Upper lobe of left lung (tissue), 6 donors: ENCODE data around the gene LPCAT1. TPM values are rescaled to one million over a fixed set of nuclear protein-coding genes. Genes with fewer than 3 reads are reported as not detected.

Experiments used
- ATAC-seq, 2 donors: fragments of 200-7000 bp; cut with Tn5 transposase; one replicate each; pipeline ENCODE4 v1.9.1; 2022; ENCODE audit warnings: mild to moderate bottlenecking in 2 of 2, moderate library complexity in 2 of 2; ENCODE audit not compliant: low FRiP score in 2 of 2
- DNase-seq, 2 donors: peaks; one replicate each; pipeline ENCODE4 v3.0.0-alpha.2; 2019 to 2020
- H3K27ac ChIP-seq, 4 donors: fragments of 200-600 bp; sonication (generic); one replicate each; pipeline ENCODE4 v1.5.1; 2016 to 2019
- H3K27me3 ChIP-seq, 4 donors: fragments of 200-600 bp; sonication (generic); one replicate each; pipeline ENCODE4 v1.5.1; 2017 to 2019
- H3K36me3 ChIP-seq, 4 donors: fragments of 200-600 bp; sonication (generic); one replicate each; pipeline ENCODE4 v1.5.1; 2016 to 2019
- H3K4me1 ChIP-seq, 4 donors: fragments of 200-600 bp; sonication (generic); one replicate each; pipeline ENCODE4 v1.5.1; 2018 to 2019
- H3K4me3 ChIP-seq, 4 donors: fragments of 200-600 bp; sonication (generic); one replicate each; pipeline ENCODE4 v1.5.1; 2017 to 2019; ENCODE audit warnings: mild to moderate bottlenecking in 2 of 4, moderate library complexity in 1 of 4
- H3K9me3 ChIP-seq, 4 donors: fragments of 200-600 bp; sonication (generic); one replicate each; pipeline ENCODE4 v1.5.1; 2018 to 2019
- EP300 ChIP-seq, 4 donors: sonication (generic); formaldehyde crosslinking; IDR thresholded peaks; one replicate each; pipeline ENCODE4 v1.5.1; 2017; ENCODE audit warnings: antibody characterized with exemption in 4 of 4, control low read depth in 2 of 4
- POLR2A ChIP-seq, 4 donors: fragments of 450-650 bp; IDR thresholded peaks; one replicate each; pipeline ENCODE4 v1.5.1; 2016 to 2017; ENCODE audit warnings: antibody characterized with exemption in 4 of 4, mild to moderate bottlenecking in 2 of 4
- POLR2AphosphoS5 ChIP-seq, 2 donors: sonication (generic); formaldehyde crosslinking; IDR thresholded peaks; one replicate each; pipeline ENCODE4 v1.5.1; 2017; ENCODE audit warnings: antibody characterized with exemption in 2 of 2
- WGBS, 2 donors: methylation state at CpG; one replicate each; pipeline ENCODE4 v1.1.5; 2017 to 2018; 5-methylcytosine and 5-hydroxymethylcytosine counted together
- total RNA-seq, 6 donors: library from RNA; depleted of rRNA in 4 of 6; stranded (reverse); fragments of >200 nt in 4 of 6; gene quantifications; one replicate each; pipeline versions ENCODE4 v1.1.0 to v1.2.1, GENCODE V29; 2016 to 2021
- TF ChIP-seq, protein P1 (sequence below), 6 experiments: fragments of 450-650 bp in 4 of 6; fragments of 200-600 bp in 2 of 6; sonication (generic) in 2 of 6; IDR thresholded peaks; one replicate each; pipeline ENCODE4 v1.5.1; 2016 to 2019; ENCODE audit warnings: antibody characterized with exemption in 6 of 6
- donor health status: DM: no; HTN: no; CAD: no; lungs with moderate emphysema.
- donor health status: DM: no; HTN: yes; CAD: no; lungs with severe emphysema.

Gene LPCAT1
- total RNA-seq, 6 donors from 2014 or later, result 403 to 922 (median 538) TPM

DNA sequence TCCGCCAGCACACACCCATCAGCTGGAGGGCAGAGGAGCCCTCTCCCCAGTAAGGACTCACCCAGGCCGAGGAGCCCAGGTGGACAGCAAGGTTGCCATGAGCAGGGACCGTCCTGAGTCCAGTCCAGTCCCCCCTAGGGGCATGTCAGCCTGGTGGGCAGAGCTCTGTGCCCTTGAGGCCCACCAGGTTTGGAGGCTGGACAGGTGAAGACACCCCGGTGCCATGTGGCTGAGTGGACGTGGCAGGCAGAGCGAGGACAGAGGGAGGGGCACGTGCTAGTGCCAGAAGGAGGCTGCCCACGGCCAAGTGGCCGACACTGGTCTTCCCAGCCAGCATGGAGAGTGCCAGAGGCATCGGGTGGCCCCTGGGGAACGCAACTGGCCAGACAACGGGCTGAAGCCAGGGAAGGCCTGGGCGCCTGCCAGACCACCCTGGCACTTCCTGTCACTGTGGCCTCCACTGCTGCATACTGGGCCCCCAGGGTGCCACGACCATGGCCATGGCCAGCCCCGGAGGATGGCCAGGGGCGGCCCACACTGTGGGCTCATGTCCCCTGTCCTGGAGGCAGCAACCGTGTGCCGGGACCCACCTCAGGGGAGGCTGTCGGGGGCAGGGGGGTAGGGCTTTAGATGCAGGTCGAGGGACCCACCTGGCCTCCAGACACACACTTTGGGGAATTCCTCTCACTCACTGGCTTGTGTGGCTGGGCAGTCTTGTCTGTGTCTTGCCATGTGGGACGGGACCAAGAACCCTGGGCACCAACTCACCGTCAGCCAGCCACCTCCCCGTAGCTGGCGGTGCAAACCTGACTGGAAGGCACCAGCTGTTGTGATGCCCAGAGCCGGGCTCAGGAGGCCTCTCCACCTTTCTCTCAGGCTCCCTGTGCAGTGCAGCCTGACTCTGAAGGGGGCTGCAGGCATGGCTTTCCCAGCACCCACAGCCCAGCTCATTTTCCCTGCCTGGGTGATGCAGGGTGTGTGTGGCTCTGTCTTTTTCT, 42.3 kb upstream of the LPCAT1 start:
- peaks cover 0 to 4% (median 0%) of the 10 kb centered on the region in 4 donors for H3K9me3 ChIP-seq
- H3K4me3 ChIP-seq, result no peak overlapping the region
- H3K27me3 ChIP-seq, result no peaks in the 10 kb centered on the region
- 69 to 100% methylated on average over 1 to 15 of the region's 25 CpGs for WGBS, 2 donors
- peak overlapping the region in 2 of 4 donors; percentile 24 to 71 for H3K27ac ChIP-seq
- H3K36me3 ChIP-seq, result peaks cover 0 to 7% (median 0%) of the 10 kb centered on the region in 4 donors
- H3K4me1 ChIP-seq, result peaks cover 14 to 43% (median 26%) of the 10 kb centered on the region in 4 donors
- DNase-seq, result peak in 1 of 2 donors; percentile 82
- ATAC-seq, result peak in 1 of 2 donors; percentile 5
- no peak for TF ChIP-seq EP300 (IDR thresholded peaks at IDR 0.05)
- no peak for TF ChIP-seq POLR2A (IDR thresholded peaks at IDR 0.05)
- TF ChIP-seq, protein P1, sequence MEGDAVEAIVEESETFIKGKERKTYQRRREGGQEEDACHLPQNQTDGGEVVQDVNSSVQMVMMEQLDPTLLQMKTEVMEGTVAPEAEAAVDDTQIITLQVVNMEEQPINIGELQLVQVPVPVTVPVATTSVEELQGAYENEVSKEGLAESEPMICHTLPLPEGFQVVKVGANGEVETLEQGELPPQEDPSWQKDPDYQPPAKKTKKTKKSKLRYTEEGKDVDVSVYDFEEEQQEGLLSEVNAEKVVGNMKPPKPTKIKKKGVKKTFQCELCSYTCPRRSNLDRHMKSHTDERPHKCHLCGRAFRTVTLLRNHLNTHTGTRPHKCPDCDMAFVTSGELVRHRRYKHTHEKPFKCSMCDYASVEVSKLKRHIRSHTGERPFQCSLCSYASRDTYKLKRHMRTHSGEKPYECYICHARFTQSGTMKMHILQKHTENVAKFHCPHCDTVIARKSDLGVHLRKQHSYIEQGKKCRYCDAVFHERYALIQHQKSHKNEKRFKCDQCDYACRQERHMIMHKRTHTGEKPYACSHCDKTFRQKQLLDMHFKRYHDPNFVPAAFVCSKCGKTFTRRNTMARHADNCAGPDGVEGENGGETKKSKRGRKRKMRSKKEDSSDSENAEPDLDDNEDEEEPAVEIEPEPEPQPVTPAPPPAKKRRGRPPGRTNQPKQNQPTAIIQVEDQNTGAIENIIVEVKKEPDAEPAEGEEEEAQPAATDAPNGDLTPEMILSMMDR (IDR thresholded peaks at IDR 0.05), result no peak
- TF ChIP-seq POLR2AphosphoS5 (IDR thresholded peaks at IDR 0.05), result no peak

DNA sequence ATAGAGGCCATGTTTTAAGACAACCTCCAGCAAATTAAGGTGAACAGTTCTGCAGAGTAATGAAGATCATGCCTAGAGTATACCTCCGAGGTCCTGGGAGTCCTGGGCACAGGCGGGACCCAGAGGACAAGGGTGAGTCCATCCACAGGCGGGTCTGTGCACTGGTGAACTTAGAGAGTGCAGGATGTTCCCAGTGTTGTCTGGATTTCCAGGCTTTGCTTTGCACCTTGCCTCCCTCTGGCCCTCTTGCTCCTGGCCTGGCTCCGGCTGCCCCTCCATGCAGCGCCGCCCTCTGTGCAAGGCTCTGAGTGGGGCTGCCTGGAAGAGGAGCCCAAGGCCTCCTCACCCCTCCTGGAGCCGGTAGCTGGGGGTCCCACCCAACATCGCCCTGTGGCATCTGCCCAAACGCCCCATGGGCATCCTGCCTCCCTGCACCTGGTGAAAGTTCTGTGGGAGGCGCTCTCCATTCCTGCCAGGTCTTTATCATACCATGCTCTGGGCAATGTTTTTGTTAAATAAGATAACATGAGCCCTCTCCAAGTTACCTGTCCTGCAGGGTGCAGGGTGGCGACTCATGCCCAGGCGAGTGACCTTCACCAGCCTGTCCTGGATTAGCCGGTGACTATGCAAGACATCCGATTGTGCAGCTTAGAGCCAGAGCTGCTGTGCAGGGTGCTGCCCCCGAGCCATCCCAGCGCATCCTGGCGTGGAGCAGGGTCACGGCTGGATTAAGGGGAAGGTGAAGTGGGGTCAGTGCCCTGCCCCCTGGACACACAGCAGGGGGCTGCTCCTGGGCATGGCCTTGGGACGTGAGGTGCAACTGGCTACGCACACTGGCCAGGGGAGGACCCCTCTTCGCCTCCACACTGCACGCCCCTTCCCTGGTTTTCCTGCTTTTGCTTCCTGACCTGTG, 41.3 kb upstream of the LPCAT1 start:
- Histone ChIP-seq H3K27ac (peak overlapping the region in 2 of 4 donors; percentile 24 to 71), H3K4me3 (no peak overlapping the region), H3K36me3 (no peaks in the 10 kb centered on the region), H3K9me3 (no peaks in the 10 kb centered on the region), H3K27me3 (no peaks in the 10 kb centered on the region), H3K4me1 (peaks cover 14 to 43% (median 26%) of the 10 kb centered on the region in 4 donors)
- no peak for DNase-seq
- ATAC-seq, result peak in 1 of 2 donors; percentile 16
- 78 to 88% methylated on average over 14 to 15 of the region's 22 CpGs for WGBS, 2 donors
- TF ChIP-seq EP300 (IDR thresholded peaks at IDR 0.05), result no peak
- TF ChIP-seq, protein P1 (IDR thresholded peaks at IDR 0.05), result no peak
- TF ChIP-seq POLR2AphosphoS5 (IDR thresholded peaks at IDR 0.05), result no peak
- no peak for TF ChIP-seq POLR2A (IDR thresholded peaks at IDR 0.05)

DNA sequence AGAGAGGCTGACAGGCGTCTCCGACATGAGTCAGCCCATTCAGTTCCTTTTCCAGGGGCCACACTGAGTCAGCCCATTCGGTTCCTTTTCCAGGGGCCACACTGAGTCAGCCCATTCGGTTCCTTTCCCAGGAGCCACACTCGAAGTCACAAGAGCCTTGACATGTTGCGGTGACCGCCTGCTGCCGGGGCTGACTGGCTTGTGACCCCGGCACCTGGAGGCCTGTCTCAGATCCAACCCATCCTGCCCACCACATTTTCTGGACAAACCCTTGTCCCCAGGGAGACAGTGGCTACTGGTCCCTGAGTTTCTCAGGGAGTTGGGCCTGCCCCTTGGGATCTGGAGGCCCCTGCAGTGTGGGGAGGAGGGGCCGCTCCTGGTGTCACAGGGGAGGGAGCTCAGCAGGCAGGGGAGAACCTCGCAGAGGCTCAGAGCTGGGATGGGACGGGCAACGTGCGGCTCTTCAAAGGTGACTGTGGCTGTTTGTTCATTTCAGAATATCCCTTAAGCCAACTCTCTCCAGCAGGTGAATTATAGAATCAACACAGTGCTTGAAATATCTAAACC, 40.5 kb upstream of the LPCAT1 start:
- no peaks in the 10 kb centered on the region for H3K27me3 ChIP-seq
- no peak overlapping the region for H3K4me3 ChIP-seq
- DNase-seq, result peak; percentile 70 to 86
- H3K27ac ChIP-seq, result peak overlapping the region in 3 of 4 donors; percentile 34 to 71 (median 50)
- TF ChIP-seq POLR2A (IDR thresholded peaks at IDR 0.05) (peak in 1 of 4 donors; percentile 26), POLR2AphosphoS5 (IDR thresholded peaks at IDR 0.05) (peak in 1 of 2 donors; percentile 11), EP300 (IDR thresholded peaks at IDR 0.05) (peak in 1 of 4 donors; percentile 10)
- TF ChIP-seq, protein P1 (IDR thresholded peaks at IDR 0.05), result no peak
- no peaks in the 10 kb centered on the region for H3K36me3 ChIP-seq
- no peaks in the 10 kb centered on the region for H3K9me3 ChIP-seq
- ATAC-seq, result peak; percentile 76 to 80
- 43 to 63% methylated on average over 12 to 14 of the region's 14 CpGs for WGBS, 2 donors
- H3K4me1 ChIP-seq, result peaks cover 14 to 43% (median 26%) of the 10 kb centered on the region in 4 donors

DNA sequence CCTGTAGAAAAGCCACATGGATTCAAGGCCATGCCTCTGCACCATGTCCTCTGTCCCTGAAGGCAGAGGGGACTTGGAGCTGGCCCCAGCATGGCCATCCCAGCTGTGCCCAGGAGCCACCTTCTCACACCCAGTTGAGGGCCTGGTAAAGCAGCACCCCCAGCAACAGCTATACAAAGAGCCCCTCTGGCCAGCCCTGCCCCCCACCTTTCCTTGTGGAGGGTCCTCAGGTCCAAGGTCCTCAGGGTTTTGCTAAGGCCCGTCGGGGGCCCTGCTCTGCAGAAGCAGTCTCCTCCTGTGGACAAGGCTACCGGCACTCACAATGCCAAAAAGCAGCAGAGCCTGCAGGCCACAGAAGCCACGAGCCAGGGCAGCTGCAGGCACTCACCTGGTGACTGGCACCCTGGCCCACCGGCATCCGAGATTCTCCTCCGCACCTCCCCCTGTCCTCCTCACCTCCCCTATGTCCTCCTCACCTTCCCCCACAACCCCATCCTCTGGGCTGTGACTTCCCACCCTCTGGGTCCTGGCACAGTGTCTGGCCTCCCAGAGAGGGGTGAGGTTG, 39.9 kb upstream of the LPCAT1 start:
- Histone ChIP-seq H3K27me3 (no peaks in the 10 kb centered on the region), H3K36me3 (no peaks in the 10 kb centered on the region), H3K9me3 (no peaks in the 10 kb centered on the region), H3K4me3 (no peak overlapping the region), H3K27ac (peak overlapping the region in 3 of 4 donors; percentile 34 to 71 (median 50)), H3K4me1 (peaks cover 14 to 38% (median 25%) of the 10 kb centered on the region in 4 donors)
- ATAC-seq (peak in 1 of 2 donors; percentile 3), DNase-seq (no peak)
- TF ChIP-seq EP300 (IDR thresholded peaks at IDR 0.05) (no peak), POLR2A (IDR thresholded peaks at IDR 0.05) (no peak), POLR2AphosphoS5 (IDR thresholded peaks at IDR 0.05) (peak in 1 of 2 donors; percentile 23)
- TF ChIP-seq, protein P1 (IDR thresholded peaks at IDR 0.05), result no peak
- WGBS, 2 donors, result 43 to 63% methylated on average over 3 to 7 of the region's 7 CpGs
